HG03469 (cell line): Measurements from ENCODE around the gene TMEM235.
A peak's percentile ranks its signal among the peaks of the same experiment; 100 is the strongest.

Source experiments
- ATAC-seq: cut with Tn5 transposase; IDR thresholded peaks from one replicate; pipeline ENCODE4 v1.9.1; 2021; ENCODE audit warnings: mild to moderate bottlenecking, moderate library complexity, moderate number of reproducible peaks; ENCODE audit not compliant: unreplicated experiment

The TMEM235 gene

GRCh38 chr17:78230996-78231935 is at the start of gene TMEM235:
TMEM235 (plus strand) TSS chr17:78231631; CDS start chr17:78232024, 393 bp downstream.
- ATAC-seq = no peak

DNA sequence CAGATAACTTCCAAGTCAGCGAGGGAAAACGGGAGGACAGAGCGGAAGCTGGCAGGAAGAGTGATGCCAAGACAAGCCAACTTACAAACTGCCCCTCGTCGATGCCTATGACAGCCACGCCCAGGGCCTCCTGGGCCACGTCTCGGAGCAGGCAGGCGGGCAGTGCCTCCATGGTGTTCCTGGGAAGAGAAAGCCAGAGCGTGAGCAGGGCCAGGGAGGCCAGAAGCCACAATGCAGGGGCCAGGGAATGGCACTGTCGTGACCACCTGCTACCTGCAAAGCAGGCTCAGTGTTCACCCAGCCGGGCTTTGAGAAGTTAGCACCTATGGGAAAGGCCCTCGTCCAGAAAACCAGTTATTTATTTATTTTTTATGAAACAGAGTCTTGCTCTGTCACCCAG is 48.9 kb upstream of the TMEM235 start:
- no peak for ATAC-seq

GRCh38 chr17:78183916-78184315 is 47.5 kb upstream of the TMEM235 start:
- no peak for ATAC-seq

DNA sequence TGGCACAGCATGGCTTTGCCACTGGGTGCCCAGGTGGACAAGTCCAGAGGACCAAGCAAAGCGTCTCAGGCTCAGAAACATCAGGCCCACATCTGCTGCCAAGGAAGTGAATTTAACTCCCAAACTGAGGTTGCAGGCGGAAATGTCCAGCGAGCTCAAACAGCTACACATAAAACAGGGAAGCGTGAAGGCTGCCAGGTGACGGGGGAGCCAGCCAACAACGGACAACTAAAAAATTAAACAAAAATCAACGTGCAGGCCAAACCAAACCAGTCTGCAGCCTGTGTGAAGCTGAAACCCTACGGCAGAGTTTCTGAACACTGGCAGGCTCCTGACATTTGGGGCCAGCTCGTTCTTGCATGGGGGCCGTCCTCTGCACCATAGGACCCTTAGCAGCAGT is 47.1 kb upstream of the TMEM235 start:
- no peak for ATAC-seq

GRCh38 chr17:78184868-78185267 is 46.6 kb upstream of the TMEM235 start:
- ATAC-seq = no peak

- ATAC-seq = no peak
Measured at GRCh38 chr17:78185981-78186691, 45.3 kb upstream of the TMEM235 start.

DNA sequence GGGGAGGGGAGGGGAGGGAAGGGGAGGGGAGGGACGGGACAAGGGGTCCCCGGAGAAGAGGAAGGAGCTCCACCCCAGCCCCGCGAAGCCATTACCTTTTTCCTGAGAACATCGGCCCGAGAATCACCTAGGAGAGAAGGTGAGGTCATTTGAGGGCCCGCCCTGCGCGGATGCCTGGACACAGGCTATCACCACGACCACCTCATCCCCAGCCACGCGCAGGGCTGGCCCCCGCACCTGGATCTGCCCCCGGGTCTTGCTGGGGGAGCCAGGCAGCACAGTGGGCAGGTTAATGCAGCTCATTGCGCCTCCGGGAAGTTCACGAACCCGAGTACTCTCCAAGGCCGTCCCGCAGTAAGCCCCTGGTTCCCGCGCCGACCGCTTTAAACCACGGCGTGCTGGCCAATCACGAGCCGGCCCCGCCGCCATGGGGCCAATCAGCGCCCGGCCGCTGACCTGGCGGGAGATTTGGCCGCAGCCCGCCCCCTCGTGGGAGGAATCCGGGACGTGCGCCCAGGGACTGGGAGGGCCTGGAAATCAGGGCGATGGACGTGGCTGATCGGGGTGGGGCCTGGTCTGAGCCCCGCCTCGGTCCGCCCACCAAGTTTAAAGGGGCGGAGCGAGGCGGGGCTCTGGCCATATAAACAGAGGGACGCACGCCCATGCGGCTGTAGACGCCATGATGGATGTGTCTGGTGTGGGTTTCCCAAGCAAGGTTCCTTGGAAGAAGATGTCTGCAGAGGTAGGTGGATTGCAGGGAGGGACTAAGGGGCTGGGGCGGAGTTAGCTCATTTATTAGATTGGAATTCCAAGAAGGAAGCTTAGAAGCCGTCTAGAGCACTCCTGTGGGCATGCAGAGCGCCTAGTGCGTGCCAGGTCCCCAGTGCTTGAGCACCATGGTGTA is 44.5 kb upstream of the TMEM235 start, which contains the start of the genes AFMID and TK1:
Gene AFMID, plus strand, starts transcription at position 671 of the 904 bp plus-strand sequence. Its CDS starts 9 bp downstream, at position 680.
Gene TK1, minus strand, starts transcription at position 361 of the 904 bp plus-strand sequence. Its CDS starts 58 bp downstream, at position 303.
- peak; percentile 61 for ATAC-seq

- ATAC-seq = no peak
Measured at GRCh38 chr17:78196716-78197115, 34.7 kb upstream of the TMEM235 start.

DNA sequence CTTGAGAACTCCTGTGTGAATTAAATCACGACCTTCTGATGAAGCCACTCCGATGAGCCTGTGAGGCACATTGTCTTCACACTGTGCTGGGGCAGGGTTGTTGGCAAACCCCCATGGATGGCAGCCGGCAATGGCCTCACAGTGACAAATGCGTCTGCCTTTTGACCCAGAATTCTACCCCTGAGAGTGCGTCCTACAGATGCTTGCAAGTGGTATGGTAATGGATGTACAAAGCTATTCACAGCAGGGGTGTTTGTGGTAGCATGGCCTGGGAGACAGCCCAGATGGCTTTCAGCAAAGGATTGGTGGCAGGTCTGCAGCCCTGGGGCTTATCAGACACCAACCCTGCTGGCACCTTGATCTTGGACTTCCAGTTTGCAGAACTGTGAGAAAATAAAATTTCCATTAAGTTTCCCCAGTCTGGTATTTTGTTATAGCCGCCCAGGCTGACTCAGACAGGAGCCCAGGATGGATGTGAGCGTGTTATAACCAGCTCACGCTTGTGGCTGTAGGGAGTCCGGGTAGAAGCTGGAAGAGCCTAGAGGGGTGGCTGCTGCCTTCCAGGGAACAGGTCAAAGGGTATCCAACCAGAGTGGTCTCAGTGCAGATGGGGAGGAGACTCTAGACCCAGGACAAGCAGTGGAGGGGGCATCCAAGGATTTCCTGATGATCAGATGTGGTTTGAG is 34.1 kb upstream of the TMEM235 start:
- ATAC-seq = no peak

DNA sequence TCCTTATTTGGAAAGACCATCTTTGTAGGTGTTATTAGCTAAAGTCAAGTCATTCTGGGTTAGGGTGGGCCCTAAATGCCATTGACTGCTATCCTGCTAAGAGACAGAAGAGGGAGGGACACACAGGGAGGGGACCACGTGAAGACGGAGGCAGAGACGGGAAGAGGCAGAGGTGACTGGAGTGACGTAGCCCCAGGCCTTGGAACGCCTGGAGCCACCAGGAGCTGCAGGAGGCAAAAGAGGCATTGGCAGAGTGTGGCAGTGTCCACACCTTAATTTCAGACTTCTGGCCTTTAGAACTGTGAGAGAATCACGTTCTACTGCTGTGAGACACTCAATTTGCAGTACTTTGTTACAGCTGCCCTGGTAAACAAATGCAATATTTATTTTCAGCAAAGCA is 31.0 kb upstream of the TMEM235 start:
- ATAC-seq = no peak

- ATAC-seq = no peak
Measured at GRCh38 chr17:78202666-78203065, 28.8 kb upstream of the TMEM235 start.

DNA sequence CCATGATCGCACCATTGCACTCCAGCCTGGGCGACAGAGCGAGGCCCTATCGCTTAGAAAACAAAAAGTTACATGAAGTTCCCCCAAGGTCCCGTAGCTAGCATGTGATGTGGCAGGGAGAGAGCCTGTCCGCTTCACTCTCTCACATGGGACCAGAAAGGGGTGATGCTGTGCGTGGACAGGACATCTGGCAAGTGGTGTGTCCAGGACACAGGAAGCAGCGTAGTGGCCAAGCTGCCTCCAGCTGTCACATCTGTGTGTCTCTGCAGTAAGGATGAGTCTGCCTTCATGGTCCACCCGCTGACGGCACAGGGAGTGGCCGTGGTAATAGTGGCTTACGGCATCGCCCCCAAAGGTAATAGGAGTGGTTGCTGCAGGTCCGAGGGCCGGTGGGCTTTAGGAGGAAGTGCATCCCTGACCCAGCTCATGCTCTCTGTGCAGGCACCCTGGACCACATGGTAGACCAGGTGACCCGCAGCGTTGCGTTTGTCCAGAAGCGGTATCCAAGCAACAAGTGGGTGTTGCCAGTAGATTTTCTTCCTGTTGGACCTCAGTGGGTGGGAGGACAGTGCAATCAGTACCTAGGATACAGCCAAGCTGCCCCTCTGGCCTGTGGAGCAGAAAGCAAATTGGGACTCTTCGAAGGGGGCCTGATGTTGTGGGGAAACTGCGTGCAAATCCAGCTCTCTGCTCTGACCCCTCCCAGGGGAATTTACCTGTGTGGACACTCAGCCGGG is 26.9 kb upstream of the TMEM235 start:
- ATAC-seq = no peak

DNA sequence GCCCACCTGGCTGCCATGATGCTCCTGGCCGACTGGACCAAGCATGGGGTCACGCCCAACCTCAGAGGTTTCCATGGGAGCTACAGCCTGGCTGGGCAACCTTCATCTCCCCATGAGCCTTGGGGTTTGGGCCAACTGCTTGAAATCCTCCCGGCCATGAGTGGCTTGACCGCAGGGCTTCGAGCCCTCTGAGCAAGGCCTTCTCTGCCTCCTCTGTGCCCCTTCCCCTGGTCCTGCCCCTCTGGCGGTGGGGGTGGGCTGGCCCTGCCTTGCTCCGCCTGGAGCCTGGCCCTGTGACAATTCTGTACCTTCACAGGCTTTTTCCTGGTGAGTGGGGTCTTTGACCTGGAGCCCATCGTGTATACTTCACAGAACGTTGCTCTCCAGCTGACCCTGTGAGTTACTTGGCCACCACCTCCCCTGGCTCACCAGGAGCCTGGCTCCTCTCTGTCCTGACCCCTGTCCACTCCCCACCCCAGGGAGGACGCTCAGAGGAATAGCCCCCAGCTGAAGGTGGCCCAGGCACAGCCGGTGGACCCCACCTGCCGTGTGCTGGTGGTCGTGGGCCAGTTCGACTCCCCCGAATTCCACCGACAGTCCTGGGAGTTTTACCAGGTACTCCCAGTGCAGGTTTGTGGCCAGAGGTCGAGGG is 26.2 kb upstream of the TMEM235 start:
- no peak for ATAC-seq

- ATAC-seq = no peak
Measured at GRCh38 chr17:78206298-78206697, 25.1 kb upstream of the TMEM235 start.

DNA sequence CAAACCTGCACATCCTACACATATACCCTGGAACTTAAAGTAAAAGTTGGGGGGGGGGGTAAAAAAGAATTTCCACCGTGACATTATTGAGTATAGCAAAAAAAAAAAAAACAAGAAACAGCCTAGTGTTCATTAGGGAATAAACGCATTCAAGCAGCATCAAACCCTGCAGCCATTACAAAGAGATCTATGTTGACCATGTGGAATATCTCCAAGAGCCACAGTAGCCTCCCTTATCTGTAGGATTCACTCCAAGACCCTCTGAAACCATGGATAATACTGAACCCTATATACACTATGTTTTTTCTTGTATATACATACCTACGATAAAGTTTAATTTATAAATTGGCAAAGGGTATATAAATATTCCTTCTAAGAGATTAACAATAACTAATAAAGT is 22.9 kb upstream of the TMEM235 start:
- ATAC-seq = no peak

DNA sequence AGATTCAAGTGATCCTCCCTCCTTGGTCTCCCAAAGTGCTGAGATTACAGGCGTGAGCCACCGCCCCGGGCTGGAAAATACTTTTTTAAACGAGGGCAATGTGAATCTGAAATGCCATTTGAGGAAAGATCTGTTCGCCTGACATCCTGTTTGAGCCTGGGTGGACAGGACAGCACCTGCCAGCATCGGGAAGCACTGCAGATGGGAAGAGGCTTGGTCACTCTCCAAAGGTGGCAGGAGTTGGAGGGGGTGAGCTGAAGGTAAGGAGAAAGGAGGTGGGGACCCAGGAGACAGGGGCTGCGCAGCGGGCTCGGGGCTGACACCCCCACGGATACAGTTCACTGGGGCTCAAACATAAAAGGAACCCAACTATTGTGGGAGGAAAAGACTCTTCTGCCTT is 21.3 kb upstream of the TMEM235 start:
- no peak for ATAC-seq

DNA sequence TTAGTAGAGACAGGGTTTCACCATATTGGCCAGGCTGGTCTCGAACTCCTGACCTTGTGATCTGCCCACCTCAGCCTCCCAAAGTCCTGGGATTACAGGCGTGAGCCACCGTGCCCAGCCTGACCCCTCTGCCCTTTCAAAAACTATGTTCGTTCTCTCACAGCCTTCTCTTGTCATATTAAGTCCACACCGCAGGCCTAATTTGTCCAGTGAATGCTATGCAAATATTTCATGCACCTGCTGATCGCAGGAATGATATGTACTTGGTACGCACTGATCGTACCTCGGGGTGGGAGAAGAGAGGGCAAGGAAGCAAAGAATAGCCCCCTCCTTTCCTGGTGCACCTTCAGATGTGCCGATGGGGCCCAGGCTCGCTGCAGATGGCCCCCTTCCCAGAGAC is 20.4 kb upstream of the TMEM235 start:
- ATAC-seq = no peak

GRCh38 chr17:78214016-78214705 is 17.3 kb upstream of the TMEM235 start, which contains the start of gene BIRC5:
BIRC5 (plus strand) TSS chr17:78214253; CDS start chr17:78214317, 64 bp downstream.
- peak; percentile 56 for ATAC-seq
